Measurements from ENCODE around the gene DHX35. TPM values are rescaled to one million over a fixed set of nuclear protein-coding genes. Genes with fewer than 3 reads are reported as not detected.
"Not testable (repeated sequence)": the region's sequence is repeated elsewhere in the genome, so short reads cannot be mapped to it uniquely, and the experiment has no call there.

The DHX35 gene
- total RNA-seq, 2 donors from 2014 or later: 9.9 to 17.2 TPM

DNA sequence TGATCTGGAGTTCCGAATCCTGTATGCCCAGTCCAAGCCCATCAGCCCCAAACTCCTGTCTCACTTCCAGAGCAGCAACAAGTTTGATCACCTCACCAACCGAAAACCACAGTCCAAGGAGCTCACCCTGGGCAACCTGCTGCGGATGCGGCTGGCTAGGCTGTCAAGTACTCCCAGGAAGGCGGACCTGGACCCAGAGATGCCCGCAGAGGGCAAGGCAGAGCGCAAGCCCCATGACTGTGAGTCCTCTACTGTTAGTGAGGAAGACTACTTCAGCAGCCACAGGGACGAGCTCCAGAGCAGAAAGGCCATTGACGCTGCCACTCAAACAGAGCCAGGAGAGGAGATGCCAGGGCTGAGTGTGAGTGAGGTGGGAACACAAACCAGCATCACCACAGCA, 10.5 kb upstream of the DHX35 start:
- no peak for DNase-seq (ENCODE audit: low spot score)
- no peak overlapping the region for H3K27ac Mint-ChIP-seq
- no peak overlapping the region for H3K4me3 Mint-ChIP-seq
- no peaks in the 10 kb centered on the region for H3K27me3 Mint-ChIP-seq
- H3K9me3 Mint-ChIP-seq: no peaks in the 10 kb centered on the region
- H3K36me3 Mint-ChIP-seq: peaks cover 12% of the 10 kb centered on the region
- no peaks in the 10 kb centered on the region for H3K4me1 Mint-ChIP-seq (ENCODE audit: low read depth in 2 of 2)
- no peak for ATAC-seq

- Mint-ChIP-seq H3K27ac (no peak overlapping the region), H3K4me1 (ENCODE audit: low read depth in 2 of 2) (no peaks in the 10 kb centered on the region), H3K4me3 (no peak overlapping the region), H3K9me3 (no peaks in the 10 kb centered on the region), H3K27me3 (no peaks in the 10 kb centered on the region), H3K36me3 (peaks cover 10% of the 10 kb centered on the region)
- DNase-seq (ENCODE audit: low spot score) (no peak), ATAC-seq (no peak)
Measured at GRCh38 chr20:38952153-38952552, 10.0 kb upstream of the DHX35 start.

DNA sequence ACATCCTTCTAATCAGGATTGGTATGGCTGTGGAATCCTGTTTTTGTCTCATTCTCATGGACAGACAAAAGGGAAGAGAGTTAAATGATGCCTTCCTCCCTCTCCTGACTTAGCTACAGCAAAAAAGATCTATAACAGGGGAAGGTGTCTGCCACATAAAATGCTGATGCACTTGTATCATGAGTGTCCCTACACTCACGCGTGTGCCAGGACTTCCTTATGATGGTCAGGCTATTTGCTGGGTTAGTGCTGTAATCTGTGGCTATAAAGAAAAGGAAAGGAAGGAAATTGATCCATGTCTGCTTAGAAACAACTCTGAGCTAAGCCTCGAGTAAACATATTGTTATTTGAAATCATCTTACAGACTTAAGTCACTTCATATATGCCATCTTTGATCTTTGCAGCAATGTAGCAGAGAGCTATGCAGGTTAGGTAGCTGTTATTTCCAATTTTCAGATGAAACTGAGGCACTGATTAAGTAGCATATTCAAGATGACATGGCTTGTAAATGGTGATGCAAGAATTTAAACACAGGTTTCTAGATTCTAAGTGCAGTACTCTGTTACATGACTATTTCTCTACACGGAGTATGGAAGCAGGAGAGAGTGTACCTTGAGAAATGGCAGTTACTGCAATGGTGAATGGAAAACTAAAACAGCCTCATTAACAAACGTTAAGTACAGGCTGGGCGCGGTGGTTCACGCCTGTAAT, 8.4 kb upstream of the DHX35 start:
- Mint-ChIP-seq H3K27ac (no peak overlapping the region), H3K36me3 (peaks cover 10% of the 10 kb centered on the region), H3K4me1 (ENCODE audit: low read depth in 2 of 2) (no peaks in the 10 kb centered on the region), H3K4me3 (no peak overlapping the region), H3K9me3 (no peaks in the 10 kb centered on the region), H3K27me3 (no peaks in the 10 kb centered on the region)
- DNase-seq (ENCODE audit: low spot score): no peak
- ATAC-seq: no peak

GRCh38 chr20:38957235-38957876, 4.8 kb upstream of the DHX35 start:
- H3K4me3 Mint-ChIP-seq: no peak overlapping the region
- DNase-seq (ENCODE audit: low spot score) (no peak), ATAC-seq (no peak)
- H3K27ac Mint-ChIP-seq: no peak overlapping the region
- no peaks in the 10 kb centered on the region for H3K9me3 Mint-ChIP-seq
- peaks cover 8% of the 10 kb centered on the region for H3K36me3 Mint-ChIP-seq
- peaks cover 9 to 11% of the 10 kb centered on the region in 2 donors for H3K4me1 Mint-ChIP-seq (ENCODE audit: low read depth in 2 of 2)
- no peaks in the 10 kb centered on the region for H3K27me3 Mint-ChIP-seq

- Mint-ChIP-seq H3K4me1 (ENCODE audit: low read depth in 2 of 2) (peaks cover 14 to 16% of the 10 kb centered on the region in 2 donors), H3K4me3 (no peak overlapping the region), H3K9me3 (no peaks in the 10 kb centered on the region), H3K27ac (no peak overlapping the region), H3K36me3 (peaks cover 5% of the 10 kb centered on the region), H3K27me3 (no peaks in the 10 kb centered on the region)
- ATAC-seq (no peak), DNase-seq (ENCODE audit: low spot score) (no peak)
Measured at GRCh38 chr20:38957915-38958485, 4.1 kb upstream of the DHX35 start.

DNA sequence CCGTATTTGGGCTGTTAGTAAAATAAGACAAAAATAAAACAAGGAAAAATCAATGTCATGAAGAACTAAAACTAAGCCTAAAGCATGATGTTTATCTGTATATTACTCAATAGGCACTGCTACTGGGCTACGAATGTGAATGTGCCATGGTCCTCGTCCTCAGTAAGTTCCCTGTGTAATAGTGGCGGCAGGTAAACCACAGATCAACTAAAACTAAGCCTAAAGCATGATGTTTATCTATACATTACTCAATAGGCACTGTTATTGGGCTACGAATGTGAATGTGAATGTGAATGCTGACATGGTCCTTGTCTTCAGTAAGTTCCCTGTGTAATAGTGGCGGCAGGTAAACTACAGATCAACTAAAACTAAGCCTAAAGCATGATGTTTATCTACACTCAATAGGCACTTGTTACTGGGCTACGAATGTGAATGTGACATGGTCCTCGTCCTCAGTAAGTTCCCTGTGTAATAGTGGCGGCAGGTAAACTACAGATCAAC, 1.9 kb upstream of the DHX35 start:
- H3K27me3 Mint-ChIP-seq, H3K9me3 Mint-ChIP-seq: not testable (repeated sequence)

DNA sequence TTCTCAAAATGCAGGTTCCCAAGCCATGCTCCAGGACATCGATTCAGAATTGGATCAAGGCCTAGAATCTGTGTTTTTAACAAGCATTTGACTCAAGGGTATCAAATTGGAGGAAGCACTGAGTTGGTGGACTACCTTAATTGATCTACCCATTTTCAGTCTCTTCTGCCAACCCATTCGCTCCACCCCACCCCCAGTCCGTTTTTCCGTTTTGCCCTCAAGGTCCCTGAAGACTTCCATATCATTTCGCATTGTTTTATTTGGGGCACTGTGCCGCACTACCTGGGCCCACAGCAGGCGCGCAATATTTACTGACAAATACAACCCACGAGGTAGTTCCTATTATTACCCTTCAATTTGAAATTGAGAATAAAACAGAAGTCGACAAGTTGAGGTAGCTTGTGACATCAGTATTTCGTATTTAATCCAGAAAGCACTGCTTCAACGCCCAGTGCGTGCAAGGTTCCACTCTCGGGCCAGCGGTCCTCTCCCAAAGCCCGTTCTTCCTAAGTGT, 557 bp upstream of the DHX35 start:
- Mint-ChIP-seq H3K9me3 (no peaks in the 10 kb centered on the region), H3K4me1 (ENCODE audit: low read depth in 2 of 2) (peaks cover 20 to 26% of the 10 kb centered on the region in 2 donors), H3K4me3 (peak overlapping the region; percentile 95), H3K27ac (peak overlapping the region; percentile 90 to 99), H3K36me3 (no peaks in the 10 kb centered on the region), H3K27me3 (no peaks in the 10 kb centered on the region)
- DNase-seq (ENCODE audit: low spot score) (no peak), ATAC-seq (no peak)

More for the DNA sequence above, 1.9 kb upstream of the DHX35 start:
- H3K27ac Mint-ChIP-seq; H3K4me3 Mint-ChIP-seq; DNase-seq (ENCODE audit: low spot score); H3K36me3 Mint-ChIP-seq; ATAC-seq: not testable (repeated sequence)
- peaks cover 20 to 26% of the 10 kb centered on the region in 2 donors for H3K4me1 Mint-ChIP-seq (ENCODE audit: low read depth in 2 of 2)

GRCh38 chr20:38962928-38963401, 821 bp downstream of the DHX35 start:
- peaks cover 20 to 26% of the 10 kb centered on the region in 2 donors for H3K4me1 Mint-ChIP-seq (ENCODE audit: low read depth in 2 of 2)
- DNase-seq (ENCODE audit: low spot score) (no peak), ATAC-seq (no peak)
- peak overlapping the region; percentile 90 to 99 for H3K27ac Mint-ChIP-seq
- H3K9me3 Mint-ChIP-seq: no peaks in the 10 kb centered on the region
- peak overlapping the region; percentile 95 for H3K4me3 Mint-ChIP-seq
- H3K27me3 Mint-ChIP-seq: no peaks in the 10 kb centered on the region
- no peaks in the 10 kb centered on the region for H3K36me3 Mint-ChIP-seq

DNA sequence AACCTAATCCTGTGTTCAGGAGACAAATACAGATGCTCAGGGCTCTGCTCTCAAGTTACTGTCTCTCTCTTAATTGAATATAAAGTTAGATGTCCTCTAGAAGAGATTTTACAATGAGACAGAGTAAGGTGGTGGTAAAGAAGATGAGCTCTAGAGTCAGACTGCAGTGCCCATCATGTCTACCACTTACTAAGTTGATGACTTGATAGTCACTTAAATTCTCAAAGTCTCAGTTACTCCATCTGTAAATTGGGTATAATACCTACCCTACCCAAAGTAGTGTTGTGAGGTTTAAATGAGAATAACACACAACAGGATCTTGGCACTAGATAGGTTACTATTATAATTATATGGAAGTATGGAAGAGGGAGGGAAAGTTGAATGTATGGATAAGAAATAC, 1.6 kb downstream of the DHX35 start:
- Mint-ChIP-seq H3K27ac (no peak overlapping the region), H3K4me1 (ENCODE audit: low read depth in 2 of 2) (peaks cover 20 to 26% of the 10 kb centered on the region in 2 donors), H3K27me3 (no peaks in the 10 kb centered on the region), H3K36me3 (no peaks in the 10 kb centered on the region), H3K9me3 (no peaks in the 10 kb centered on the region), H3K4me3 (no peak overlapping the region)
- no peak for DNase-seq (ENCODE audit: low spot score)
- ATAC-seq: no peak

DNA sequence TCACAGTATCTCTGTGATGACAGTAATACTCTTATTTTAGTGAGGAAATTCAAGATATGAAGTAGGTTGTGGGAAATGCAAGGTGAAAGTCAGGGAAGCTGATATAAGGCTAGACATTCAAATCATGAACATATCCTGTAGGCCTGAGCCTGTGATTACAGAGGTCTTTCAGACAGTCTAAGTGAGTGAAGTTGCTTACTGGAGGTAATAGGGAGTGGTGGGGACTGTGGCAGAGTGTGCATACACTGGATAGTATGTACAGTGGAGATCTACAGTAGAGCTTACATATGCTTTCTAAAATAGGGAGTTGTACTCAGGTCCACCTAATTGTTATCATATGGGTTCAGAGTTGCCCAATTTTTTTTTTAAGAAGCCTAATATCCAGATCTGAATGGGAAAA, 3.1 kb downstream of the DHX35 start:
- DNase-seq (ENCODE audit: low spot score) (no peak), ATAC-seq (no peak)
- H3K36me3 Mint-ChIP-seq: peaks cover 4% of the 10 kb centered on the region
- H3K4me1 Mint-ChIP-seq (ENCODE audit: low read depth in 2 of 2): peaks cover 20 to 26% of the 10 kb centered on the region in 2 donors
- no peak overlapping the region for H3K27ac Mint-ChIP-seq
- no peak overlapping the region for H3K4me3 Mint-ChIP-seq
- no peaks in the 10 kb centered on the region for H3K9me3 Mint-ChIP-seq
- no peaks in the 10 kb centered on the region for H3K27me3 Mint-ChIP-seq

- no peak overlapping the region for H3K4me3 Mint-ChIP-seq
- no peak for ATAC-seq
- peaks cover 15% of the 10 kb centered on the region for H3K36me3 Mint-ChIP-seq
- no peaks in the 10 kb centered on the region for H3K27me3 Mint-ChIP-seq
- H3K27ac Mint-ChIP-seq: no peak overlapping the region
- no peaks in the 10 kb centered on the region for H3K9me3 Mint-ChIP-seq
- no peak for DNase-seq (ENCODE audit: low spot score)
- peaks cover 5 to 8% of the 10 kb centered on the region in 2 donors for H3K4me1 Mint-ChIP-seq (ENCODE audit: low read depth in 2 of 2)
Measured at GRCh38 chr20:38968090-38968489, 5.9 kb downstream of the DHX35 start.

GRCh38 chr20:38969708-38970107, 7.6 kb downstream of the DHX35 start:
- H3K9me3 Mint-ChIP-seq: no peaks in the 10 kb centered on the region
- no peak for DNase-seq (ENCODE audit: low spot score)
- H3K27ac Mint-ChIP-seq: no peak overlapping the region
- no peak overlapping the region for H3K4me3 Mint-ChIP-seq
- H3K4me1 Mint-ChIP-seq (ENCODE audit: low read depth in 2 of 2): peaks cover 4 to 10% of the 10 kb centered on the region in 2 donors
- peaks cover 18% of the 10 kb centered on the region for H3K36me3 Mint-ChIP-seq
- ATAC-seq: no peak
- no peaks in the 10 kb centered on the region for H3K27me3 Mint-ChIP-seq

GRCh38 chr20:38970302-38970701, 8.2 kb downstream of the DHX35 start:
- Mint-ChIP-seq H3K9me3 (no peaks in the 10 kb centered on the region), H3K27ac (no peak overlapping the region), H3K36me3 (peaks cover 19% of the 10 kb centered on the region), H3K4me3 (no peak overlapping the region), H3K27me3 (no peaks in the 10 kb centered on the region), H3K4me1 (ENCODE audit: low read depth in 2 of 2) (peaks cover 2 to 15% of the 10 kb centered on the region in 2 donors)
- ATAC-seq (no peak), DNase-seq (ENCODE audit: low spot score) (no peak)

DNA sequence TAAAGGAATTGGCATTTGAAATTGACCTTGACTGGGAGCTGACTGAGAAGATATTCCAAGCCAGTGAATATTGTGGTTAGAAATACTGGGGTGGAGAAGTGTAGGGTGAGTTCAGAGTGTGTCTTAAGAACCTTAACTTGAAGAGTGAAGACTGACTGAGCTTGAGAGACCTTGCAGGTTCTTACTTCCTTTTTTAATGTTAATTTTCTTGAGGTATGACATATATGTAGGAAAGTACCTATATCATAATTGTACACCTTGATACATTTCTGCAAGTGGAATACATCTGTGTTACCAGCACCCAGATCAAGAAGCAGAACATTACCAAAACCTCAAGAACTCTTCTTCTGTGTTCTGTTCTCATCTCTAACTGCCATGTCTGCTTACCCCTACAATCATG, 11.0 kb downstream of the DHX35 start:
- no peak for DNase-seq (ENCODE audit: low spot score)
- H3K4me1 Mint-ChIP-seq (ENCODE audit: low read depth in 2 of 2): peaks cover 2 to 15% of the 10 kb centered on the region in 2 donors
- peaks cover 19% of the 10 kb centered on the region for H3K36me3 Mint-ChIP-seq
- no peak for ATAC-seq
- no peaks in the 10 kb centered on the region for H3K9me3 Mint-ChIP-seq
- no peaks in the 10 kb centered on the region for H3K27me3 Mint-ChIP-seq
- H3K27ac Mint-ChIP-seq: no peak overlapping the region
- no peak overlapping the region for H3K4me3 Mint-ChIP-seq

Data from natural killer cell treated with Interleukin-12 subunit alpha and Interleukin-12 subunit beta and Interleukin-15 and Interleukin-18, amount 100 ng/mL, for 72 hours (primary cell).